GM10847 (cell line): Measurements from ENCODE around the gene SEPTIN12.

ENCODE experiments used
- POLR2A ChIP-seq: IDR thresholded peaks from 2 replicates; pipeline ENCODE4 v1.6.1; 2011; ENCODE audit not compliant: insufficient read length; ENCODE audit errors: extremely low read depth

SEPTIN12 gene

DNA sequence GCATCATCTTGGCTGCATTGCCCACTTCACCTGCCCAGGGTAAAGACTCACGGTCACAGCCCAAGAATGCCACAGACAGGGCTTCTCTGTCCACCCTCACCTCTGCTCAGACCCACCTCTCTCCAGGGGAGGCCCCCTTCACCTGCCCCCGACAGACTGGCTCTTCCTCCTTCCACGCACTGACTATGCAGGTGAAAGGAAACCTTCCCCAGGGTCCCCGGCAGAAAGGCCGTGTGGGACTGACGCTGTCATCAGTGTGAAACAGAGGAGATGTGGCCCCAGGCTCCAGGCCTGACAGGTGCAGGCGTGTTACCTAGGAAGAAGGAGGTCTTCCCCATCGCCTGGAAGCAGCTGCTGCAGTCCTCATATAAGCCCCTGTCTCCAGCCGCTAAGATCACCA, 23.6 kb upstream of the SEPTIN12 start:
- no peak for TF ChIP-seq POLR2A

DNA sequence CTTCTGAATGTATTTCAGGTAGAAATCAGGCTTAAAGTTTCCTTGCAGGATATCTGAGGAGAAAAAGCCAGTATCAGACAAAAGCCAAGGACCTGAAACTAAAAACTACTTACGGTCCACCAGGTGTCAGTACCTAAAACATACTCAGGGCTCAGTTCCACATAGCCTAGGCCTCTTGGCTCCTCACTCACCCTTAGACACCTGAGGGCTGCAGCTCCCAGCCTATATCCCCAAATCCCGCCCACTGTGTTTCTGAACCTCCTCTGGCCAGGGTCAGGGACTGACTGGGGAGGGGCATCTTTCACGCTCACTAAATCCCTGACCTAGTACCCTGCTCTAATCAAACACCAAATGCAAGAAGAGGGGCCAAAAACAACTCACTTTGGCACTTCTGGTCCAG, 23.1 kb upstream of the SEPTIN12 start:
- no peak for TF ChIP-seq POLR2A

DNA sequence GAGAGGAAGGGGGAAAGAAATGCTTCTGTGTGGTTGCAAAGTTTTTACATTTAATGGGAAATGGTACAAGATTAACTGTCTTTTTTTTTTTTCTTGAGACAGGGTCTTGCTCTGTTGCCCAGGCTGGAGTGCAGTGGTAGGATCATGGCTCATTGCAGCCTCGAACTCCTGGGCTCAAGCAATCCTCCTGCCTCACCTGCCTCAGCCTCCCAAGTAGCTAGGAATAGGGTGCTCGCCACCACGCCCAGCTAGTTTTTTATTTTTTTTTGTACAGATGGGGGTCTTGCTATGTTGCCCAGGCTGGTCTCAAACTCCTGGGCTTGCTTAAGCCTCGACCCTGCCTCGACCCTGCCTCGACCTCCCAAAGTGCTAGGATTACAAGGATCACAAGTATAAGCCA, 18.1 kb upstream of the SEPTIN12 start:
- TF ChIP-seq POLR2A = no peak

DNA sequence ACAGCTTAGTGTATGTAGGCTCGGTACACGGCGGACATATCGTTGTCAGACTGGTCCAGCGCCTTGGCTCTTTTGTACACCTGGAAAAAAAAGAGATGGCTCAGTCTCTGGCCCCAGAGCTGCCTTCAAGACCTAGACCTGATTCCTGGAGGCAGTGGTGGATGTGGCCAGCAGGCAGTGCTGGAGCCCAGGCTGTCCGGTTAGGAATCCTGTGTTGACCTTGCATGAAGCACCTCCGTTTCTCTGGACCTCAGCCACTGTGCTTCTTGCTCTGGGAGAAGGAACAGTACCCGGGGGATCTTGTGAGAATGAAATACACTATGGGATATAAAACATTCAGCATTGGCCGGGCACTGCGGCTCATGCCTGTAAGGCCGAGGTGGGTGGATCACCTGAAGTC, 17.1 kb upstream of the SEPTIN12 start:
- TF ChIP-seq POLR2A = no peak

DNA sequence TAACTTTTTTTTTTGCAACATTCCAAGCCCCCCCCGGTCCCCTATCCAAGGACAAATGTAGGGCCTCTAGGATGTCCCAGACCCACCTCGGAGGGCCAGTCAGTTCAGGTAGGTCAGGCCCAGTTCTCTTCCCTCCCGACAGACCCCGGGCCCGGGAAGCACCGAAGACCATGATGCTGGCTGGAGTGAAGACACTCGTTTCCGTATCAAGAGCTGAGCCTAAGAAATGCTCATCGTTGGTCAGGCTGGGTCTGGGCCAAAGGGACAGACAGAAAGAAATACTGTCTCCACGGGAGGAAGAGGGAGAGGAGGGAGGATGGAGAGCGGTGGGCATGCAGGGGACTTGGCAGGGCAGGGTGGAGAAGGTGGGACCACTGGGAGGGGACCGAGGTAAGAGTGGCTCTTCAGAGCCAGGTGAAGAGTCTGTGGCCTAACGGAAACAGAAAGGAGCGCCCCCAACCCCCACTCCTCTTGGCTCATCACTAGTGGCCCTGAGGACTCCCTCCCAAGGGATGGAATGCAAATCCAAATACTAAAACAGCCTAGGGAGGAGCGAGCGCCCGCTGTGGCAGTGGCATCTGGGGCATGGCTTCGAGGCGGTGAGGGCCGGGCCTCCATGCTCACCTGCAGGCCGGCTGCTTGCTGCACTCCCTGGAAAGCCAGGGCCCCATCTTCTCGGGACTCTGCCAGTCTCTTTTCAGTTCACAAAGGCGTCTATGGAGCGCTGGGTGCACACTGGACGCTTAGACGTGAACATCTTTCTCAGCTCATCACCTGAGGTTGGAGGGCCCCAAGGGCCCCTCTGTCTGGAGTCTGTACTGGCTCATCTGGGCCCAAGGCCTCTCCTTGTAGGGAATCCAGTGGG, 16.0 kb upstream of the SEPTIN12 start:
- no peak for TF ChIP-seq POLR2A

DNA sequence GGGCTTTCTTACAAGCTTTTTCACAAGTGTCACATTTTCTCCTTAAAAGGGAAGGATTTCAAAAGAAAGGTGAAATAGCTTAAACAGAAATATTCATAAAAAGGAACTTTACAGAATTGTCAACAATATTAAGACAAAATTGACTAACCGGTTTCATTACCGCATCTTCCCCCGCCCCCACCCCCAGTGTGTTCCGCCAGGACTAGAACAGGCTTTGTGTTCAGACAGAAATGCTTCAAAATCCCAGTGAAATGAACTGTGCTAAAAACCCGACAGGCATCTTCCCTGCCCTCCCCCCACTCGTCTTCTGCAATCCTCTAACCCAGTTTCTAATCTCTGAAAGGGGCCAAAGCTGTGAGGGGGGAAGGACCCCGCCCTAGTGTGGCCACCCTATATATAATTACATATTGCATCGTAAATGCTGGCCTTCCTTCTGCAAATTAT, 15.3 kb upstream of the SEPTIN12 start:
- no peak for TF ChIP-seq POLR2A

DNA sequence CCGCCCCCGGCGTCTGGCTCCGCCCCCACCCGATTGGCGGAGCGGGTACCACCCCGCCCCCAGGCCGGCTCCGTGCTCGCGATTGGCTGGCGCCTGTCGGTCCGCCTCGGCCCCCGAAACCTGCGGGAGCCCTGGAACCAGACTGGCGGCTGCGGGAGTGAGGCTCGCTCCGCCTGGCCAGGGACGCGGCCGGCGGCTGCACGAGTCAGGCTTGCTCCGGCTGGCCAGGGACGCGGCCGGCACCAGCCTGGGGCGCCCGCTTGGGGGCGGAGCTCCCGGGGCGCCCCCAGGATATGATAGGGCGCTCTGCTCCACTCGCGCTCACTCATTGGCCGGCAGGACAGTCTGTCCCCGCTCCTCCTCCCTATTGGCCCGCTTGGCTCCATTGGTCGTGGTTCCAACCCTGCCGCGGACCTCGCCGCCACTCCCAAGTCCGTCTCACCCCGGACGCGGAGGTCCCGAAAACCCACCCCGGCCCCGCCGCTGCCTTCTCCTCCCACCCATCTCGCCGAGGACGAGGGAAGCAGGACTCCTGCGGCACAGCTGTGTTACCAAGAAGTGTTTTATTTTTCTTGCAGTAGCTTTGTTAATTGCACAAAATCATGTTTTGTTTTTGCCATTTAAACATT, 14.6 kb upstream of the SEPTIN12 start:
- TF ChIP-seq POLR2A = peak; percentile 6

DNA sequence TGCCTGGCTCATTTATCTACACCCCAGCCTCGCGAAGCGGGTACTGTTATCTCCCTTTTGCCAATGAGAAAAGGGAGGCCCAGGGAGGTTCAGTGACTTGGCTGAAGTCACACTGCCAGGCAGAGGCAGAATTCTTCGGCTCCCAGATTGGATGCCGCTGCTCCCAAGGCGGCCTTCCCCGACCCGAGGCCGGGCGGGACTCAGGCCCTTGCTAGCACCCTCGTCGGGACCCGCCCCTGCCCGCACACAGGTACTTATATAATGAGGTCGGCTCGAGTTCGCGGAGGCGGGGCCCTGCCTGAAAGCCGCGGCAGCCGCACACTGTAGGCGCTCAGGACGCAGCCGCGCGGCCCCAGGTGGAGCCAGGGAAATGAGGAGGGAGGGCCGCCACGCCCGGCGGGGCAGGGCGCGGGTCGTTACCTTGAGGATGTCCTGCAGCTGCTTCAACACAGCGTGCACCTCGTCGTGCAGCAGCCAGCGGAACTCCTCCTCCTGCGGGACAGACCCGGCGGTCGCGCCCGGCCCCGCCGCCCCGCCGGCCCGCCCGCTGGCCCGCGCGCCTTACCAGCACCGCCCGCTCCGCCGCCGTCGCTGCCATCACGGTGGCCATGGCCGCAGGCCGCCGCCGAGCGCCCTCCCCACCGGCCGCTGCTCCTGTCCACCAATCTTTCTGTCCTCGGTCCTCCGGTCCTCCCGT, 14.0 kb upstream of the SEPTIN12 start, which contains the start of gene ROGDI:
TSS of gene ROGDI (minus strand) at position 672 of the 697 bp plus-strand sequence. CDS start at position 610, 62 bp downstream.
- TF ChIP-seq POLR2A = no peak

DNA sequence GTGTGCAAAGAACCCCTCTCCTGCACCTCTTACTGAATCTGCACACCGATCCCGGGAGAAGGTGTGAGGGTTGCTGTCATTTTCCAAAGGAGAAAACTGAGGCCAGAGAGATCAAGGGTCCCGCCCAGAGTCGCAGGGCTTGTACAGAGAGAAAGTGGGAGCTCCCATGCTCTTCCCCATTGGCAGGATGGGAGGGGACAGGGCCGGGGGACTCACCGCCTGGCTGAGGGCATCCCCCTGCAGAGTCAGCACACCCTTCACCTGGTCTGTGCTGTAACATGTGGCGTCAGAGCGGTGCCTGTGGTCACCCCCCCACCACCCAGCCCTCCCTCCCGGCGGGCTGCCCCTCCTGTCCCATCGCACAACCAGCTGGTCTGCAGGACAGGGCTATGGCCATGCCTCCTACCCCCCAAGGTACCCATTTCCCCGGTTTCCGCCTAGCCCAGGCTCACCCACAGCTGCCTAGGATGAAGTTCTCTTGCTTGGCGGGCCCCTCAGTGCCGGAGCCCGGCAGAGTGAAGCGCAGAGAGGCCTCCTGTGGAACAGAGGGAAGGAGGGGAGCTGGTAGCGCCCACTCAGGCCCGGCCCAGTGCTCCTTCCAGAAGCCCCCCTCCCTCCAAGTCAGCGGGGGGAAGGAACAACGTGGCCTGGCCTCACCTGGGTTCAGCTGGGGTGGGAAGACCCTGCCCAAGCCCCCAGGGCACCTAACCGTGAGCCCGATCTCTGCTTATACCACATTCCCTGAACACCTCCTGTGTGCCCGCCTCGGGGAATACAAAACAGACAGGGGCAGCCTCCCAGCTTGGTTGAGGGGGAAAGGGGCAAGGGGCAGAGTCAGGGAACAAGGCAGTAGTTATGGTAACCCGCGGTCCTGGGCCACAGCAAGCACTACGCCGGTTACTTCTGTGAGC, 13.2 kb upstream of the SEPTIN12 start:
- TF ChIP-seq POLR2A = no peak

DNA sequence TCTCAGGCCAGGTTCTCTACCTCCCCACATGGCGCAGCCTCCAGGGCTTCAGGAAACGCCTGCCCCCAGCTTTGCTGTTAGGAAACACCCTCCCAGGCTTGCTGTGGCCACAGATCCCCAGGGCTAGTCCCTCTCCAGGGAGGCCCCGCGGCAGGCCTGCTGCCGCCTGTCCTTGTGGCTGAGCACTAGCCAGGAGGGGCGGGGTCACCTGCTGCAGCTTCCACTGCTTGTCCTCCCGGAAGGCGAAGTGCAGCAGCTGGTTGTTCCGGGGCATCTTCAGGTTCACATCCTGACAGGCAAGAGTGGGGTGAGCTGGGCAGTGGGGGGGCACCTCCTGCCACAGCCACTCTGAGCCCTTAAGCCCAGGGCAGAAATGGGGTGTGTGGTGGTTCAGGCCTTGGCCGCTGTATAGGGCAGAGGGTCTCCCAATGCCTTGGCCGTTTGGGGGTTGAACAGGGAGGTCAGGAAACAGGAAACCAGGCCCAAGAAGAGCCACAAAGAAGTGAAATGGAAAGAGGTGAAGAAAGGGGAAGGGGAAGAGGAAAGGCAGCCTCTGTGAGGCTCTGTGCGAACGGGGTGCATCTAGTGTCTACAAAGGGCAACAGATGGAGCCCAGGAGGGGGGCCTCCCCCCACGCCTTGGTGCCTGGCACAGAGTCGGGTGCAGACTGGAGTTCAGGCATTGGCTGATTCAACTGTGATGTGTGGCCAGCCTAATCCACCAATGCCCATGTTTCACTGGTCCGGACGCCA, 12.3 kb upstream of the SEPTIN12 start:
- TF ChIP-seq POLR2A = peak; percentile 33

DNA sequence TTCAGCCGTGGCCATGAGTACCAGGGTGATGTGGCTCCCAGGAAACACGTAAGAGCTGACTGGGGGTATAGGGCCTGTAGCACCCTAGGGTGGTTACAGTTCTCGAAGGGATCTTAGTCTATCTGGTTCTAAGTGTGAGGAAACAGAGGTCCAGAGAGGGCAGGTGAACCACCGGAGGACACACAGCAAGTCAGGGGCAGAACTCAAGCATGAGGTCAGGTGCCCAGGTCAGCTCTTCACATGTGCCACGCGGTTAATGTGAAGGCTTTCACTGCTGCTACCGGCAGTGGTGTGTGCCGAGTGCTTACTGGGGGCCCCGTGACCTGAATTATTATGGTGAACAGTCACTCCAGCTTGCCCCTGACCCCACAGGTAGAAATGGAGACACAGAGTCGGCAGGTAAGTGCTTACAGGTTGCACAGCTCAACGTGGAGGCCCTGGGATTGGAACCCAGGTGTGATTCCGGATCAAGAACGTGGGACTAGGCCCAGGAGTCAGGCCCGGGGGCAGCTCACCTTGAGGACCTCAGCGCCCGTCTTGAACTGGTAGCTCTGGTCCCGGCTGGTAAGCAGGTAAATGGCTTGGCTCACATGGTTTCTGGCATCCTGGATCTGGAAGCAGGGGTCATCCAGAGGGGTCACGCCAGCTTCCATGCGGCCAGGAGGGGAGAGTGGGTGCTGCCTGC, 11.2 kb upstream of the SEPTIN12 start:
- no peak for TF ChIP-seq POLR2A

DNA sequence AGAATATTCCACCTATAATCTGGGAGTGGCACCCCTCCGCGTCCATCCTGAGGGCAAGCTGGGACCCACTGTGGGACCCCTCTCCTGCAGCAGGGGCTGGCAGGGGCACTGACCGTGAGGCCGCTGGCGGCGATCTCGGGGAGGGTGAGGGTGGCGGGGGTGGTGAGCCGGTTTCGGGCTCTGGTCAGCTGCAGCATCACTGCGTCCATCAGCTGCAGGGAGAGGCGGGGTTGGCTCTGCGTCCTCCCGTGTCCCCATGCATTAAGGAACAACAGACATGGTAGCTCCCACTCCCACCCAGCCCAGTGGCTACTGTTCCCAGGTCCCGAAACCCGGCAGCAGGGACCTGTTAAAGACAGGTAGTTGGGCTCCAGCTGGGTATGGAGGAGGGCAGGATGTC, 10.3 kb upstream of the SEPTIN12 start:
- TF ChIP-seq POLR2A = no peak

DNA sequence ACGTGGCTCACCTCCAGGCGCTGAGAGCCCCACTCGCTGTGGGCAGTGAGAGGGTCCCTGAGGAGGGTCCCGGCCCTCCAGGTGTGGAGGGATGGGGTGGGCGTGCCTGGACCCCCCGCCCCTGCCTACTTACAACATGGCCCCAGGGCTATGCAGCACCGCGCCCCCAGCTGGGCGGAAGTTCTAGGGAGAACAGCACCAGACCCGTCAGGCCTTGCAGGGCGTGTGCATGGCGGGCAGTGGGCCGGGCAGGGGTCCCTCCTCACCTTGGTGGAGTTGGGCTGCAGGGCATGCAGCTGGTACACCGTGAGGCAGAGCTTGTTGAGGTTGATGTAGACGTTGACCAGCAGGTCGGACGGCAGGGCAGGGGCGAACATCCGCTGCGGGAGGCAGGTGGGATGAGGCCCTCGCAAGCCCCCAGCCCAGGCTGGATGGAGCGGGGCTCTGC, 9.7 kb upstream of the SEPTIN12 start:
- no peak for TF ChIP-seq POLR2A
